ENCODE measurements around the gene EEF1A2.

Gene EEF1A2

GRCh38 chr20:63504642-63505041 is 5.8 kb upstream of the EEF1A2 start:
- Histone ChIP-seq H3K27ac (no peak overlapping the region), H3K4me3 (no peak overlapping the region)

- Histone ChIP-seq H3K4me3 (no peak overlapping the region), H3K27ac (no peak overlapping the region)
Measured at GRCh38 chr20:63503524-63503923, 4.6 kb upstream of the EEF1A2 start.

DNA sequence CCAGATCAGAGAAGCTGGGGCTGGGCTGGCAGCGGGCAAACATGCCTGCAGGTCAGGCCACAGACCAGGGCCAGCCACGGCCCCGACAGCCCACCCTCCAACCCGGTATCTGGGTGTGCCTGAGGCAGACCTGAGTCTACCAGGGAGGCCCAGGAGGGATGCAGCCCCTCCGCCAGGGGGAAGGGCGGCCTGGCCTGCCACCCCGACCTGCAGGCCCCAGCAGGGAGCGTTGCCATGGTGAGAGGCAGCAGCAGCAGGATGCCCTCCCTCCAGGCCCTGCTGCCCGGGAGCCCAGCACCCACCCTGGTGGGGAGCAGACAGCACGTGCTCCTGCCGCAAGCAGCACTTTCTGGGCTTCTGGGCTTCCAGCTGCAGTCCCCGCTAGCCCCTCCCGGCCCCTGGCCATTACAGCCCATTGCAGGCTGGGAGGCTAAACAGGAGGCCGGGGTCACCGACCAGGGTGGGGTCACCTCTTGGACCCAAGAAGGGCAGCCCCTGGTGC is 3.8 kb upstream of the EEF1A2 start:
- no peak overlapping the region for H3K4me3 ChIP-seq
- no peak overlapping the region for H3K27ac ChIP-seq

DNA sequence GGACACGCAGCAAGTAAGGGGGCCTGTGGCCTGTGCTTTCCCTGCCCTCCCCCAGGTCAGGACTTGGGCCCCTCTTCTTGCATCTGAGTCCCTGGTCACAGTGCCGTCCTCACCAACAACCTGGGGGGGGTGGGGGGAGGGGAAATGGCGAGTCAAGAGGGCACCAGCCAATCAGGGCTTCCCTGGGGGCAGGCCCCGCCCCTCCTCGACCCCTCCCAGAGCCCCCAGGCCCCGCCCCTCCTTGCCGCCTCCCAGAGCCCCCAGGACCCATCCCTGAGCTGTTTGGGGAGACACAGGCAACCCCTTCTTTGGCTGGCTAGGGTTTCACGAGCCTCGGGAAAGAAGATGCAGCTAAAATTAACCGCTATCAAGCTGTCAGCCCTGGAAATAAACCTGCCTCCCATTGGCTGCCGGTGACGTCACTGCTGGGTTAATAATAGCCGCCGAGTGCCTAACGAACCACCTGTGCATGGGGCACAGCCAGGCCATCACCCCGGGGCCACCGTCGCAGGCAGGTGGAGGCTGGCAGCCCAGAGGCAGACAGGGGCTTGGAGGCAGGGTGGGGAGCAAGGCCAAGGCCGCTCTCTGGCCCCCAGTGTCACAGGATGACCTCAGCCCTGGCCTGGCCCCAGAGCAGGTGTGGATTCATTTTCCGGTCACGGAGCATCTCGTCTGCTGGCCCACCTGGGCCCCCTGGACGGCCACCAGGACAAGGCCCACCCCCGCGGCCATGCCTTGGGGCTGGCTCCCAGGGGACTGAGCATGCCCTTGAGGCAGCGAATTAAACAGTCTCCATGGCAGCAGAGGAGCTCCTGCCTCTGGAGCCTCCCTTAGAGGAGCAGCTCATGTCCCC is 3.2 kb upstream of the EEF1A2 start:
- H3K27ac ChIP-seq: no peak overlapping the region
- no peak overlapping the region for H3K4me3 ChIP-seq

GRCh38 chr20:63500902-63501817 is 2.3 kb upstream of the EEF1A2 start:
- Histone ChIP-seq H3K27ac (no peak overlapping the region), H3K4me3 (no peak overlapping the region)

DNA sequence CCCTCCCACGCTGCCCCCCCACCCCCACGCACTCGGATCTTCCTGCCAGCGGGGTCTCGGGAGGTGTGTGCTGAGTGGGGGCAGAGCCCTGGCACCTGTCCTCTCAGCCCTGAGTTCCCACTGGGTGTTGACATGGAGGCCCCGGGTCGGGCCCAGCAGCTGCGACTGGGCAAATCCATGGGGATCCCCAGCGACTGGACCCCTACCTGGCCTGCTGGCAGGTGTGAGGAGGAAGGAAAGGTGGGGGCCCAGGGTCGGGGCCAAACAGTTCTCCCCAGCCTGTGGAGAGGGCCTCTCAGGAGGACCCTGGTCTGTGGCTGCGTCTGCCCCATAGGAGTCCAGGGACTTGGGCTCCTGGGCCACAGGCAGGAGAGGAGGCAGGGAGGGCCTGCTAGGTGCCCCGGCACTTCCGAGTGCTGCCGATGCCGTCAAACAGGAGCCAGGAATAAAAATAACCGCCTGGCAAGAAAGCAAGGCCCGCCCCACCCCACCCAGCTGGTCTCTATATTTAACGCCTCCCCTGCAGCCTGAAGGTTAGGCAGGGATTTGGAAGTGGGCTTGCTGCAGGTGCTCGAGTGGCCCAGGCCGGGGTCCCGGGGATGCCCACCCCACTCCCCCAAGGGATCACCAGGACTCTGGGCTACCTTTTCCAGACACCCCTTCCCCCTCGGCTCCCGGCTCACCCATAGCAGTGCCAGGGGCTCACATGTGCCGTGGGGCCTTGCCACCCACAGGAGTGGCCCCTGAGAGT is 1.4 kb upstream of the EEF1A2 start:
- no peak overlapping the region for H3K4me3 ChIP-seq
- H3K27ac ChIP-seq: no peak overlapping the region

DNA sequence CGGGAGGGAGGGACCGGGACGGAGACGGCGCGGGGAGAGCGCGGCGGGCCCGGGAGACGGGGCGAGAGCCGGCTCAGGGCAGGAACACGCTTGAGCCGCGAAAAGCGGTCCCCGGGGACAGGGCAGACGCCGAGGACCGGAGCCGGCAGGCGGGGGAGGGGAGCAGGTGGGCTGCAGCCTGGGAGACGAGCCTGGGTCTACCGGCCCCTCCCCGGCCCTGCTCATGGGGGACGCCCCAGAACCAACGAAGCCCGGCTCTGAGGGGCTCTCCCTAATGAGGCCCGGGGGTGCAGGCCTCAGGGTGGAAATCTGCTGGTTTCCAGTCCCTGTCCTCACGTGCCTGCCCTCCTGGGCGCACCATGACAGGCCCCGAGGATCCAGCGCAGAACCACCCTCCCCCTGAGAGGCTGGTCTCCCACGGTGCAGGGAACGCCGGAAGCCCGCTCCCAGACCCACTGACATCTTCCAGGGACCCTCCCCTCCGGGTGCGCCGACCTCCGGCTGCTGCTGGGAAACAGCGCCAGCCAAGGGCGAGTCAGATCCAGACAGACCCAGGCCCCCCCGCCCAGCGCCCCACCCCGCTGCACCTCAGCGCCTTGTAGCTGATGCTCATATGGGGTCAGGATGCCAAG is 571 bp upstream of the EEF1A2 start:
- Histone ChIP-seq H3K4me3 (peak overlapping the region in 6 of 7 experiments; percentile 14 to 38 (median 22)), H3K27ac (no peak overlapping the region)

DNA sequence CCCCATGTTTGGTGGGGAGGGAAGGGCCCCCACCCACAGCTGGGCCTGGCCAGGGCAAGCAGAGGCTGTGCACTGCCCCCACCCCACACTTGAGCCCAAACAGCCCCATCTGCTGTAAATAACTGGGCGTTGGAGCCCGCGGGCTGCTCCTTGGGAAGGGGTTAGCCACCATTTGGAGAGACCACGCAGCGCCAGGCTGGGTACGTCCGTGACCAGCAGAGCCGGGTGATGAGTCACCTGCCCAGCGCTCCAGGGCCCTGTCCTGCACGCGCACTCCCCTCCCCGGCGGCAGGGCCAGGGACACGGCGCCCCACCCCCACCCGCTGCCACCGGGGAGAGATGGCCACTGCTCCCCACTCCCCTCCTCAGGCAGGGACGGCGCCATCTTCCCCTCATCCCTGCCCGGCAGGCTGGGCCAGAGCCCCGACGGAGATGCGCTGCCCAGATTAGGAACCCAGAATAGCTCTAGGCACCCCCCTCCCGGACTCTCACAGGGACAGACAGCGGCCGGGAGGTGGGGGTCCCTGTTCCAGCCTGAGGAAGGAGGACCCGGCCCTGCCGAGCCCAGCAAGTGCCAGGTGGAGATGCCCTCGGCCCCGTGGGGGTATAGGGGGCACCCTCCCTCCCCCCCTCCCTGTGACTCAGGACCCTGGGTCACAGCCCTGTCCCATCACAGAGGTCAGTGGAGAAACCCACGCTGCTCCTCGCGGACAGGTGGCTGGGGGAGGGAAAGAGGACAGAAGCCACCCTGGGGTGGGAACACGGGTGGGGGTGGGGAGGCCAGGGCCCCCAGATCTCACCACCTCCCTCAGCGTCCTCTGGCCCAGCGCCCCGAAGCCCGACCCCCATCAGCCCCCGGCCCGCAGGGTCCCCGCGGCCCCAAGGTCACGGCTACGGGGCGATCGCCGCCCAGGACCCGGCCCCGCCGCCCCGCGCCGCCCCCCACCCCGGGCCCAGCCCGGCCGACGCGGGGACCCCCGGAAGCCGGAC is 642 bp downstream of the EEF1A2 start:
- Histone ChIP-seq H3K4me3 (peak overlapping the region in 3 of 7 experiments; percentile 20 to 38 (median 33)), H3K27ac (no peak overlapping the region)

DNA sequence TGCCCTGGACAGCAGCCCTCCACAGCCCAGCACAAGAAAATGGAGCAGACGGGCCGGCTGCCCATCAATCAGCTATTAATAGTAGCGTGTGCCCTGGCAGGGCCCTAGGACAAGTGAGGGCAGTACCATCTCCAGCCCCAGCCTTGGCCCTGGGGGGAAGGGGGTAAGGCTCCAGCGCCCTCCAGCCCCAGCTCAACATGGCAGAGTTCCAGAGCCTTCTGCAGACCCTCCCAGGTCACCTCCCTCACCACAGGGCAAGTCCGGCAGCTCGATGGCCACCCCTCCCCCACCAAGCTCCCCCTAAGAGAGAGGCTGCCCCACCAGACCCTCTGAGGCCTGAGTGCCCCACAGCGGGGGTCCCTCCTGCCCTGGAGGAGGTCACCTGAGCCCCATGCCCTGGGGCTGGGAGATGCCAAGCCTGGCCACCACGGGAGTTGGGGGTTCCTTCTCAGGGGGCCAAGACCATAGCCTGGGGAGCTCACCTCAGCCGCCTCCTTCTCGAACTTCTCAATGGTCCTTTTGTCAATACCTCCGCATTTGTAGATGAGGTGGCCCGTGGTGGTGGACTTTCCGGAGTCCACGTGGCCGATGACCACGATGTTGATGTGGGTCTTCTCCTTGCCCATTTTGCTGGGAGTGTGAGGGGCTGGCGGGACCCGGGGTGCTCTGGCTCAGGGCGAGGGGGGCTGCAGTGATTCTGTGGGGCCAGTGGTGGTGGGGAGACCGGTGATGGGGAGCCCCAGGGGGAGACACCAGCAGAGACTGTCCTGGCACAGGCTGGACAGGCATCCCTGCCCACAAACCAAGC is 1.5 kb downstream of the EEF1A2 start:
- no peak overlapping the region for H3K27ac ChIP-seq
- no peak overlapping the region for H3K4me3 ChIP-seq

DNA sequence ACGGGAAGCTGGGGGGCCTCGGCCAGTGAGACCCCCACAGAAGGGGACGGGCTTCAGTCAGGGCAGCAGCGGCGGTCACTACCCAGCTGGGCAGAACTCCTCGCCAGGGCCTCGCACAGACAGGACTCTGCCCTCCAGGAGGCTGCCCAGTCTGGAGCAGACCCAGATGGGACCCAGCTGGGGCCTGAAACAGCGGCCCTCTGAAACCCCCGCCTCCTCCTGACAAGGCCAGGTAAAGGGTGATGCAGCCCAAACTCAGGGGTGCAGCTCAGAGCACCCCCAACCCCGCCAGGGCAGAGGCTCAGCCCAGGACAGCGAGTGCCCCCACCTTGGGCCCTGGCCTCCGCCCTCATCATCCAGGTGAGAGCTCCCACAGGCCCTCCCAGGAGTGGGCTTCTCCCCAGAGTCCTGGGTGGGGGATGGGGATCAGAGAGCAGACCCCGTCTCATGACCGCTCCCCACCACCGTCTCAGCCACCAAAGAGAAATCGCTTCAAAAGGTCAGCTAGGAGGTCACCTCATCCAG is 2.2 kb downstream of the EEF1A2 start:
- Histone ChIP-seq H3K27ac (no peak overlapping the region), H3K4me3 (peak overlapping the region in 3 of 7 experiments; percentile 1 to 25 (median 3))

GRCh38 chr20:63495741-63496595 is 2.9 kb downstream of the EEF1A2 start:
- Histone ChIP-seq H3K4me3 (peak overlapping the region in 3 of 7 experiments; percentile 1 to 25 (median 3)), H3K27ac (no peak overlapping the region)

- H3K4me3 ChIP-seq: no peak overlapping the region
- H3K27ac ChIP-seq: no peak overlapping the region
Measured at GRCh38 chr20:63495167-63495720, 3.6 kb downstream of the EEF1A2 start.

GRCh38 chr20:63494420-63495166 is 4.3 kb downstream of the EEF1A2 start:
- Histone ChIP-seq H3K4me3 (no peak overlapping the region), H3K27ac (no peak overlapping the region)

DNA sequence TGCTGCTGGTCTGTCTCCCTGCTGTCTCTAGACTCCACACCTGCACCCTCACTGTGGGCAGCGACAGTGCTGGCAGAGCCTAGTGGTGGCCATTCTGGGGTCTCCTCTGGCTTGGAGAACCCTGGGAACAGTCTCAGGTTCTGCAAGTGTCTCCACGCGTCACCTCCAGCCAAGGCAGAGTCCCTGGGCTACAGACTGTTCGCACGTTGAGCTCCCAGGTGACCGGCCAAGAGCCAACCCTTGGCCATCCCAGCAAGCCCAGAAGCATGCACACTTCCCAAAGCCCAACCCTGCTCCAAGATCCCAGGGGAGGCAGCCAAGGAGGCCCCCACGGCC is 4.8 kb downstream of the EEF1A2 start:
- Histone ChIP-seq H3K4me3 (no peak overlapping the region), H3K27ac (no peak overlapping the region)

- H3K27ac ChIP-seq: no peak overlapping the region
- H3K4me3 ChIP-seq: no peak overlapping the region
Measured at GRCh38 chr20:63493563-63494020, 5.3 kb downstream of the EEF1A2 start.

Measured in skin epidermis (tissue), 12 donors.